ENCODE results near the gene ENTPD8. TPM values are rescaled to one million over a fixed set of nuclear protein-coding genes. Genes with fewer than 3 reads are reported as not detected.

ENTPD8 gene
- total and polyA plus RNA-seq, 2 donors, result 0.14 to 3.8 TPM

DNA sequence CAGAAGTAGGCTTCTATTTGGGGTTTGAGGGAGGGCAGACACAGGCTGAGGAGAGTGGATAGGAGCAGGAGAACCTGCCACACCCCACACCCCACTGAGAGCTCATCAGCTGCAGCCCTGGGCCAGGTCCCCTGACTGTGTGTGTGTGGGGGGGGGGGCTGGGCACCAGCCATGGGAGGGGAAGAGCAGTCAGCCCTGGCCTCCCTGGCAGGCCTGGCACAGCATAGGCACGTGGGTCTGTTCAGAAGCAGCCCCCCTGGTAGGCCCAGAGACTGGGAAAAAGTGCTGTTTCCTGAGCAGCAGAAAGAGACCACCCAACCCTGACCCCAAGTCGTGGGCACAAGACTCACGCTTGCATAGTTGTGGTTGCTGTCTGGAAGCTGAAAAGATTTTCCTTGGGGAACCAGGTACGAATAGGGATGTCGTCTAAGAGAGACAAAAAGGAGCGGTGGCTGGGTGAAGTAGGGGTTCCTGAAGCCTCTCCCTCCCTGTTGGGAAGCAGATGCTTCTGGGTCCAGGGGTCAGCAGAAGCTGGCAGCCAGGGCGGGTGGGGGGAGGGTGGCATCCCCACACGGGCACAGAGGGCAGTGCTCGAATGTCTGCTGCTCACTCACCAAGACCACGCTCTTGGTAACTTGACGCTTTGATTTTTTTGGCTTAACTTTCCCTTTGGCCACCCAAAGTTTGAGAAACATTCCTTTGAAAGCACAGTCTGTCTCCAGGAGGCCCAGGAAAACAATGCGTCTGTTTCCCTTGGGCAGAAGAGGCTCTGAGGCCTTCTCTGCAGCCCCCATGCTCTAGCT lies 15.1 kb upstream of the ENTPD8 start:
- H3K27ac ChIP-seq (ENCODE audit: low read depth in 1 of 2, low read length in 1 of 2), result no peak overlapping the region
- peaks cover 0 to 12% of the 10 kb centered on the region in 2 donors for H3K27me3 ChIP-seq (ENCODE audit: control insufficient read depth in 2 of 2, insufficient read depth in 1 of 2, low read length in 1 of 2)
- H3K4me1 ChIP-seq (ENCODE audit: control insufficient read depth in 2 of 2, insufficient read depth in 2 of 2, low read length in 2 of 2), result peaks cover 35 to 60% of the 10 kb centered on the region in 2 donors
- no peak for DNase-seq (ENCODE audit: low read depth in 6 of 9, low spot score in 9 of 9)
- H3K36me3 ChIP-seq (ENCODE audit: control insufficient read depth in 2 of 2, insufficient read depth in 2 of 2, low read length in 1 of 2), result peaks cover 16 to 17% of the 10 kb centered on the region in 2 donors
- no peak overlapping the region for H3K4me3 ChIP-seq (ENCODE audit: low read length in 2 of 2)
- 92% methylated on average over 12 of the region's 12 CpGs for WGBS
- H3K9me3 ChIP-seq (ENCODE audit: control insufficient read depth in 2 of 2, insufficient read depth in 1 of 2, low read length in 1 of 2), result peaks cover 1 to 24% of the 10 kb centered on the region in 2 donors

DNA sequence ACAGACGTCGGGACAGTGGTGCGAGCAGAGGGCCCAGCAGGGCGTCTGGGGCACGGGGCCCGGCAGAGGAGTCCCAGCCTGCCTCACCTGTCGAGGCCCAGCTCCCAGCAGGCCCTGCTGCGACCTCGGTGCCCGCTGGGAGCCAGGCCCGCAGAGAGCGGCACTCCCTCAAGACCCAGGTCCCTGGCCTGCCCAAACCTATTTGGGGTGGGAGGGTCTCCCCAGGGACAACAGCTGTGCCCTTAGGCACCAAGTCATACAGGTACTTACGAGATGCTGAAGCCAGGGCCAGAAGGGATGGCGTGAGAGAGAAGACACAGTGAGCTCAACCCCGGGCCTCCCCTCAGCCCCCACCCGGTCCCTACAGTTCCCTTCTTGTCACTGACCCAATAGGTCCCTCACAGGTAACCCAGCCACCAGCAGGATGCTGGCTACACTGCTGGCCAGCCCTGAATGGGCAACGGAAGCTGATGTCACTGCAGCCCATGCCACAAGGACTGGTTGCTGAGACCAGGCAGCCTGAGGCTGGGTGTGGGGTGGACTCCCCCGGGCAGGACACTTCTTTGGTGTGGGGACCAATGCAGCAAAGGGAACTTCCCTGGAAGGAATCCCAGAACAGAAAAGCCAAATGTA lies 14.3 kb upstream of the ENTPD8 start:
- no peak overlapping the region for H3K27ac ChIP-seq (ENCODE audit: low read depth in 1 of 2, low read length in 1 of 2)
- 97% methylated on average over 18 of the region's 18 CpGs for WGBS
- peaks cover 28 to 52% of the 10 kb centered on the region in 2 donors for H3K4me1 ChIP-seq (ENCODE audit: control insufficient read depth in 2 of 2, insufficient read depth in 2 of 2, low read length in 2 of 2)

GRCh38 chr9:137454597-137455358 lies 13.6 kb upstream of the ENTPD8 start:
- H3K36me3 ChIP-seq (ENCODE audit: control insufficient read depth in 2 of 2, insufficient read depth in 2 of 2, low read length in 1 of 2), result peaks cover 16 to 18% of the 10 kb centered on the region in 2 donors
- H3K27me3 ChIP-seq (ENCODE audit: control insufficient read depth in 2 of 2, insufficient read depth in 1 of 2, low read length in 1 of 2), result peaks cover 0 to 12% of the 10 kb centered on the region in 2 donors
- peak overlapping the region; percentile 46 to 48 for H3K4me3 ChIP-seq (ENCODE audit: low read length in 2 of 2)
- H3K4me1 ChIP-seq (ENCODE audit: control insufficient read depth in 2 of 2, insufficient read depth in 2 of 2, low read length in 2 of 2), result peaks cover 24 to 45% of the 10 kb centered on the region in 2 donors
- H3K9me3 ChIP-seq (ENCODE audit: control insufficient read depth in 2 of 2, insufficient read depth in 1 of 2, low read length in 1 of 2), result peaks cover 1 to 31% of the 10 kb centered on the region in 2 donors
- H3K27ac ChIP-seq (ENCODE audit: low read depth in 1 of 2, low read length in 1 of 2), result peak overlapping the region; percentile 60 to 69
- DNase-seq (ENCODE audit: low read depth in 6 of 9, low spot score in 9 of 9), result no peak
- WGBS, result 85% methylated on average over 30 of the region's 30 CpGs

More for the DNA sequence above, 14.3 kb upstream of the ENTPD8 start:
- DNase-seq (ENCODE audit: low read depth in 6 of 9, low spot score in 9 of 9), result no peak
- Histone ChIP-seq H3K27me3 (ENCODE audit: control insufficient read depth in 2 of 2, insufficient read depth in 1 of 2, low read length in 1 of 2) (peaks cover 0 to 12% of the 10 kb centered on the region in 2 donors), H3K36me3 (ENCODE audit: control insufficient read depth in 2 of 2, insufficient read depth in 2 of 2, low read length in 1 of 2) (peaks cover 16 to 17% of the 10 kb centered on the region in 2 donors), H3K9me3 (ENCODE audit: control insufficient read depth in 2 of 2, insufficient read depth in 1 of 2, low read length in 1 of 2) (peaks cover 1 to 24% of the 10 kb centered on the region in 2 donors), H3K4me3 (ENCODE audit: low read length in 2 of 2) (no peak overlapping the region)

DNA sequence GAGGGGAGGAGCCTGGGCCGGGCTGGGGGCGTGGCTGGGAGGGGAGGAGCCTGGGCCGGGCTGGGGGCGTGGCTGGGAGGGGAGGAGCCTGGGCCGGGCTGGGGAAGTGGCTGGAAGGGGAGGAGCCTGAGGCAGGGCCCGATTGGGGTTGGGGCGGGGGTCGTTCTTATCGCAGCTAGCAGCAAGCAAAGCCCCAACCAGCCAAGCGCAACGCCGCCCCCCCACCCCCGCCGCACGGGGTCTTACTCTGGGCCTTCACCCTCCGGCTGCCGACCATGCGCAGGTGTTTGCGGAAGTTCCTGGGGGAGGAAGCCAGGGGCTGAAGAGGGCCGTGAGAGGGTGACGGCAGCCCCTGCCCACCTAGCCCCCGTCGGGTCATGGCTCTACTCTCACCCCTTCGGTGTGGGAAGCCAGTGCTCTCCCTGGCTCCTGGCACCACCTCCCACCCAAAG lies 13.0 kb upstream of the ENTPD8 start:
- Histone ChIP-seq H3K4me3 (ENCODE audit: low read length in 2 of 2) (peak overlapping the region; percentile 46 to 48), H3K4me1 (ENCODE audit: control insufficient read depth in 2 of 2, insufficient read depth in 2 of 2, low read length in 2 of 2) (peaks cover 19 to 40% of the 10 kb centered on the region in 2 donors), H3K27me3 (ENCODE audit: control insufficient read depth in 2 of 2, insufficient read depth in 1 of 2, low read length in 1 of 2) (peaks cover 0 to 12% of the 10 kb centered on the region in 2 donors), H3K27ac (ENCODE audit: low read depth in 1 of 2, low read length in 1 of 2) (peak overlapping the region; percentile 60 to 69), H3K9me3 (ENCODE audit: control insufficient read depth in 2 of 2, insufficient read depth in 1 of 2, low read length in 1 of 2) (peaks cover 1 to 28% of the 10 kb centered on the region in 2 donors), H3K36me3 (ENCODE audit: control insufficient read depth in 2 of 2, insufficient read depth in 2 of 2, low read length in 1 of 2) (peaks cover 17 to 24% of the 10 kb centered on the region in 2 donors)
- peak in 2 of 9 donors; percentile 44 to 65 for DNase-seq (ENCODE audit: low read depth in 6 of 9, low spot score in 9 of 9)
- WGBS, result 3% methylated on average over 22 of the region's 24 CpGs

DNA sequence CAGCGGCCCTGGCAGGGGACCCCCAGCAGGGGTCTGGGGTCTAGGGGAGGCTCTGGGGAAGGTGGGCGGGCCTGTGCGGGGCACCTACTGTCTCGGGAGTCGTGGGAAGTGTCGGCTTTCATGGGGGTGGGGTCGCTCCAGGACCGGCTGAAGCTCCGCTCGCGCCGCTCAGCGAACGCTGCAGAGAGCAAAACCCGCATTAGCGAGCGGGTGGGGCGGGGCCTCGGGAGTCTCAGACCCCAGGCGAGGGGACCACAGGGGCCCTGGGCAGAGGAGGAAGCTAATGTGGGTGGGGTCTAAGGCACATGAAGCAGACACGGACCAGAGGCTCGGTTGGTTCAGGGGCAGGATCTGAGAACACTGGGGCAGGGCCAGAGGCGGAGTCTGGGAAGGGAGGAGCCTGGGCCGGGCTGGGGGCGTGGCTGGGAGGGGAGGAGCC lies 12.5 kb upstream of the ENTPD8 start:
- 35% methylated on average over 25 of the region's 25 CpGs for WGBS
- peaks cover 0 to 11% of the 10 kb centered on the region in 2 donors for H3K27me3 ChIP-seq (ENCODE audit: control insufficient read depth in 2 of 2, insufficient read depth in 1 of 2, low read length in 1 of 2)
- H3K9me3 ChIP-seq (ENCODE audit: control insufficient read depth in 2 of 2, insufficient read depth in 1 of 2, low read length in 1 of 2), result peaks cover 1 to 28% of the 10 kb centered on the region in 2 donors
- H3K4me3 ChIP-seq (ENCODE audit: low read length in 2 of 2), result peak overlapping the region in 1 of 2 donors; percentile 16
- peaks cover 19 to 40% of the 10 kb centered on the region in 2 donors for H3K4me1 ChIP-seq (ENCODE audit: control insufficient read depth in 2 of 2, insufficient read depth in 2 of 2, low read length in 2 of 2)
- DNase-seq (ENCODE audit: low read depth in 6 of 9, low spot score in 9 of 9), result peak in 3 of 9 donors; percentile 57 to 75 (median 67)
- H3K27ac ChIP-seq (ENCODE audit: low read depth in 1 of 2, low read length in 1 of 2), result no peak overlapping the region
- peaks cover 20 to 25% of the 10 kb centered on the region in 2 donors for H3K36me3 ChIP-seq (ENCODE audit: control insufficient read depth in 2 of 2, insufficient read depth in 2 of 2, low read length in 1 of 2)

GRCh38 chr9:137452761-137453642 lies 11.8 kb upstream of the ENTPD8 start:
- H3K9me3 ChIP-seq (ENCODE audit: control insufficient read depth in 2 of 2, insufficient read depth in 1 of 2, low read length in 1 of 2), result peaks cover 1 to 28% of the 10 kb centered on the region in 2 donors
- H3K27me3 ChIP-seq (ENCODE audit: control insufficient read depth in 2 of 2, insufficient read depth in 1 of 2, low read length in 1 of 2), result peaks cover 0 to 7% of the 10 kb centered on the region in 2 donors
- no peak overlapping the region for H3K27ac ChIP-seq (ENCODE audit: low read depth in 1 of 2, low read length in 1 of 2)
- H3K4me3 ChIP-seq (ENCODE audit: low read length in 2 of 2), result peak overlapping the region in 1 of 2 donors; percentile 16
- DNase-seq (ENCODE audit: low read depth in 6 of 9, low spot score in 9 of 9), result no peak
- H3K36me3 ChIP-seq (ENCODE audit: control insufficient read depth in 2 of 2, insufficient read depth in 2 of 2, low read length in 1 of 2), result peaks cover 20 to 25% of the 10 kb centered on the region in 2 donors
- H3K4me1 ChIP-seq (ENCODE audit: control insufficient read depth in 2 of 2, insufficient read depth in 2 of 2, low read length in 2 of 2), result peaks cover 12 to 34% of the 10 kb centered on the region in 2 donors
- WGBS, result 92% methylated on average over 43 of the region's 43 CpGs

GRCh38 chr9:137452006-137452760 lies 11.0 kb upstream of the ENTPD8 start:
- peaks cover 0 to 8% of the 10 kb centered on the region in 2 donors for H3K27me3 ChIP-seq (ENCODE audit: control insufficient read depth in 2 of 2, insufficient read depth in 1 of 2, low read length in 1 of 2)
- H3K36me3 ChIP-seq (ENCODE audit: control insufficient read depth in 2 of 2, insufficient read depth in 2 of 2, low read length in 1 of 2), result peaks cover 17 to 19% of the 10 kb centered on the region in 2 donors
- DNase-seq (ENCODE audit: low read depth in 6 of 9, low spot score in 9 of 9), result no peak
- H3K27ac ChIP-seq (ENCODE audit: low read depth in 1 of 2, low read length in 1 of 2), result no peak overlapping the region
- H3K4me1 ChIP-seq (ENCODE audit: control insufficient read depth in 2 of 2, insufficient read depth in 2 of 2, low read length in 2 of 2), result peaks cover 12 to 29% of the 10 kb centered on the region in 2 donors
- no peak overlapping the region for H3K4me3 ChIP-seq (ENCODE audit: low read length in 2 of 2)
- WGBS, result 82% methylated on average over 17 of the region's 17 CpGs
- H3K9me3 ChIP-seq (ENCODE audit: control insufficient read depth in 2 of 2, insufficient read depth in 1 of 2, low read length in 1 of 2), result peaks cover 1 to 28% of the 10 kb centered on the region in 2 donors
